ENCODE data around the gene NYAP1.
"Not testable (repeated sequence)": the region's sequence is repeated elsewhere in the genome, so short reads cannot be mapped to it uniquely, and the experiment has no call there.

The NYAP1 gene

DNA sequence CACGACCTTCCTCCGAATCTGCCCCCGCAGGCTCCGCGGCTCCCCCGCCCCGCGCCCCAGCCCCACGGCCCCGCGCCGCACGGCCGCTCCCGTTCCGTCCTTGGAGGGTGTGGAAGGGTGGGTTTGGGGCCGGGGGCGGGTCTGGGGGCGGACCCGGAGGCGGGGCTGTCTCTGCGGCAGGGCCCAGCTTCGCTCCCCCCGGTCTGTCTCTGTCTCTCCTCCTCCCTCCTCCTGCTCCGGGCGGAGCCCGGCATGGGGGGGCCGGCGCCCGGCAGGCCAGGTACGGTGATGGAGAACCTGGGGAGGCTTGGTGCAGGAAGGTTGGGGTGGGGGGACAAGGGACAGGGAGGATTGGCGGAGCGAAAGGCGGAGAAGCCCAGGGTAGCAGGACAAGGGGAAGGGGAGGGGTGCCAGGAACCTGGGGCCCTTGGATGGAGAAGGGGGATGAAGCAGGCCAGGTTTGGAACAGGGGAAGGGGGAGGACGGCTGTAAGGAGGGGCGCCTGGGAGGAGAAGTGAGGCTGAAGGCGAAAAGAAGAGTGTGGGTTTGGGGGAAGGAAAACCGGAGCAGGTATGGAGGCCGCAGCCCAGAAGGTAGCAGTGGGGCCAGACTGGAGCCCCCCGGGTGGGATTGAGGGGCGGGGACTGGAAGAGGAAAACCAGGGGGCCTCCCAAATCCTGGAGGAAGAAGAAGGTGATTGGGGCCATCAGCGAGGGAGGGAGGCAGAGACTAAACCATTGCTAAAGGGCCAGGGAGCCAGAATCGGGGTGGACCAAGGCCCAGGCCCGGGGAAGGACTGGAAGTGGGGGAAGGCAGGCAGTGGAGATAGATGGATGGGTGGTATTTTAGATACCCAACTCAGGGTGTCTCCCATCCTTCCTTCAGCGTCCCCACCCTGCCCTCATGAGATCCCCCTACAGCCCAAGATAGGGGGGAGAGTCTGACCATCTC, at the start of gene NYAP1:
Gene NYAP1 (plus strand): TSS at position 206 of the 951 bp plus-strand sequence. CDS start 1,385 bp downstream, outside the sequence.
- DNase-seq (ENCODE audit: insufficient read length, low spot score) (peak; percentile 67), FAIRE-seq (no peak)

DNA sequence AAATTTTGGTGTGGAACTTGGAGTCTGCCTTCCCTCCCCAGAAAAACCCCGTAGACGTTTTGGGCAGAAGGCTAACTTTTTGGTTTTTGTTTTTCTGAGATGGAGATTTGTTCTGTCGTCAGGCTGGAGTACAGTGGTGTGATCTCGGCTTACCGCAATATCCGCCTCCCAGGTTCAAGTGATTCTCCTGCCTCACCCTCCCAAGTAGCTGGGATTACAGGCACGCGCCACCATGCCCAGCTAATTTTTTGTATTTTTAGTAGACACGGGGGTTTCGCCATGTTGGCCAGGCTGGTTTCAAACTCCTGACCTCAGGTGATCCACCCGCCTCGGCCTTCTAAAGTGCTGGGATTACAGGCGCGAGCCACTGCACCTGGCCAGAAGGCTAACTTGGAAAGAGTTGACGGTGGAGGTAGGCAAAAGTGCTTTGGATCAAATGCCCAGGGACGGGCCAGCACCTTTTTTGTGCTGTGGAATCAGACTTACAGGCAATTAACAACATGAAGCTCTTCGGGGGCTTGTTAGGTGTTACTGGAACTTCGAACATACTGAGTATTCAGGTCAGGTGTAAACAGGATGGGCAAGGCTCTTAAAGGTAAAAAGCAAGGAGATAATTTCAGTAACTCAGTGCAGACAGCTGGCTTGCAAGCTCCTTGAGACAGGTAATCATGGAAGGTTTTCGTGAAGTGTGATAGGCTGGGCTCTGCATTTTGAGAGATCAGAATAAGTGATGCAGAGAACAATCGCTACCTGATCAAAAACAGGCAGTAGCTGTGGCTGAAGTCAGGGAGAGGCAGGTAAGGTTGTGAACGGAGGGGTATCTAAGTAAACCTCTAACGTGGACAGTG, 49.2 kb upstream of the NYAP1 start:
- no peak for DNase-seq (ENCODE audit: insufficient read length, low spot score)
- FAIRE-seq = no peak

DNA sequence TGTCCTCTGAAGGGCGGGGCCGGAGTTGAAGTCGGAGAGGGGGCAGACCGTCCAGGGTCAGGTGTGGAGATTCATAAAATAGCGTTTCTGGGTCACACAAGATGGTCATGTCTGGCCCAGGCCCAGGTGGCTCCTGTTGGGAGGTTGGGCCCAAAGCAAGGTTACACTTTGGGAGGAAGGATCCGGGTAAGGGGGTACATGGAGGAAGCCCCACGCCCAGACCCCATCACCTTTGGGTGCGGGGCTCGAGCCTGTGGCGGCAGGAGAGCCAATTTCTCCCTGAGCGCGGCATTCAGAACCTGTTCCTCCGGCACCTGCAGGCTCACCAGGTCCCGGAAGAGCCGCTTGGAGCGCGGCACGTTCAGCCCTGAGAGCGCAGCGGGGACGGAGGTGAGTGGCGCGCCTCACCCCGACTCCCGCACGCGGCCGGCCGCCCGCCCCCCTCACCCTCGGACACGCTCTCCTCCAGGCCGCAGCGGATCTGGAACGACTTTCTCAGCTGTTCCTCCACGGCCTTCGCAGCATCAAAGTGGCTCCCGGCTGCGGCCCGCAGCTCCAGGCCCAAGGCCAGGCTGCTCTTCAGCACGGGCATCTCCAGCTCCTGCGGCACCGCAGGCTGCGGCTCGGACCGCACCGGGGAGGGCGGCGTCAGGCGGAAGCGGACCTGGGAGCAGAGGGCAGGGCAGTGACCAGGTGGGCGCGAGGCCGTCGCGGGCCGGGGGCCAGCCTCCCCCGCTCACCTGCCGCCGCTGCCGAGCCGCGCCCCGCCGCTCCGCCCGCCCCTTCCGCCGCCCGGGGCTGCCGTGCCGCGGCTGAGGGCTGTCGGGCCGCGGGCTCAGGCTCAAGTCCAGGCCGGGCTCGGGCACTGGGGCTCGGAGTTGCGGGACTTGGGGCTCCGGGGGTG, 48.1 kb upstream of the NYAP1 start:
- no peak for DNase-seq (ENCODE audit: insufficient read length, low spot score)

DNA sequence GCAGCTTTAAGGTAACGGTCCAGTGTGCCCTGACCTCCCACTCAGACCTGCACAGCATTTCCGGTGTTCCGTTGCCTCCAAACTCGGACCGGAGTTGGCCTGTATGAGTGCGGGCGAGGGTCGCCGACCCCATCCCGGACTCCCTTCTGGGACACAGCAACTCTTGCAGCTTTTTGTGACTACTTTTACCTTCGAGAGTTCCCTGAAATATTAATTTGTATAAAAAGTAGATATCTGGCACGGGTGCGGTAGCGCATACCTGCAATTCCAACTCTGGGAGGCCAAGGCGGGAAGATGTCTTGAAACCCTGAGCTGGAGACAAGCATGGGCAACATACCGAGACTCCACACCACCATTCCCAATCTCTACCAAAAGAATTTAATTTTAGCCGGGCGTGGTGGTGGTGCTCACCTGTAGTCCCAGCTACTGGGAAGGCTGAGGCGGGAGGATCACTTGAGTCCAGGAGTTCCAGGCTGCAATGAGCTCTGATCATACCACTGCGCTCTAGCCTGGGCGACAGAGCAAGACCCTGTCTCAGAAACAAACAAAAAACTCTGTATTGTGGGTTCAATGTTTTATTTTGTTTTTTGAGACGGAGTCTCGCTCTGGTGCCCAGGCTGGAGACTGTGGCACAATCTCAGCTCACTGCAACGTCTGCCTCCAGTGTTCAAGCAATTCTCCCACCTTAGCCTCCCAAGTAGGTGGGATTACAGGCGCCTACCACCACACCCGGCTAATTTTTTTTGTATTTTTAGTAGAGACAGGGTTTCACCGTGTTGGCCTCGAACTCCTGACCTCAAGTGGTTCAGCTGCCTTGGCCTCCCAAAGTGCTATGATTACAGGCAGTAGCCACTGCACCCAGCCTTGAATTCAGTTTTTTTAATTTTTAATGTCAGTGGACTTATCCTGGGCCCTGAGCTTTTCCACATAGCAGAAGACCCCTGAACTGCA, 46.3 kb upstream of the NYAP1 start:
- DNase-seq (ENCODE audit: insufficient read length, low spot score) = no peak
- FAIRE-seq = no peak

More for the DNA sequence above, 48.1 kb upstream of the NYAP1 start:
- no peak for FAIRE-seq

DNA sequence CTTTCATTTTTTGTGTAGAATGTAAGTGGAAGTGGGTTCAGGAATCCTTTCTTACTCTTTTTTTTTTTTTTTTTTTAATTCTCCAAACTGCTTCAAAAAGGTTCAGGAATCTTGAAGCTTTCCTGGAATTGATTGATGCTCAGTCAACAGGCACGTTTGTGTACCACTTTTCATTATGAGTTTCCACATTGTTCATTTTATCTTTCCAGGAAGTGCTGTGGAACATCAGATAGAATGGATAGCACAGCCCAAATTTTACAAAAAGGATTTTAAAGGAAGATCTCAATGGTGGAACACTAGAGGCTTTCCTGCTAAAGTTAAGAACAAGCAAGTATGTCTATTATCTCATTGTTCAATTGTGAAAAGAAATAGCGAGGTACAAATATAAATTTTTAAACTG, 45.6 kb upstream of the NYAP1 start:
- DNase-seq (ENCODE audit: insufficient read length, low spot score) = no peak
- no peak for FAIRE-seq

DNA sequence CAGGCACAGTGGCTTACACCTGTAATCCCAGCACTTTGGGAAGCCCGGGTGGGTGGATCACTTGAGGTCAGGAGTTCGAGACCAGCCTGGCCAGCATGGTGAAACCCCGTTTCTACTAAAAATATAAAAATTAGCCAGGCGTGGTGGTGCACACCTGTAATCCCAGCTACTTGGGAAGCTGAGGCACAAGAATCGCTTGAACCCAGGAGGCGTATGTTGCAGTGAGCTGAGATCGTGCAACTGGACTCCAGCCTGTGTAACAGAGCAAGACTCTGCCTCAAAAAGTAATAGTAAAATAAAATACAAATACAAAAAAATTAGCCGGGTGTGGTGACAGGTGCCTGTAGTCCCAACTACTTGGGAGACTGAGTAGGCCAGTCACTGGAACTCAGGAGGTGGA, 45.0 kb upstream of the NYAP1 start:
- DNase-seq (ENCODE audit: insufficient read length, low spot score); FAIRE-seq: not testable (repeated sequence)

DNA sequence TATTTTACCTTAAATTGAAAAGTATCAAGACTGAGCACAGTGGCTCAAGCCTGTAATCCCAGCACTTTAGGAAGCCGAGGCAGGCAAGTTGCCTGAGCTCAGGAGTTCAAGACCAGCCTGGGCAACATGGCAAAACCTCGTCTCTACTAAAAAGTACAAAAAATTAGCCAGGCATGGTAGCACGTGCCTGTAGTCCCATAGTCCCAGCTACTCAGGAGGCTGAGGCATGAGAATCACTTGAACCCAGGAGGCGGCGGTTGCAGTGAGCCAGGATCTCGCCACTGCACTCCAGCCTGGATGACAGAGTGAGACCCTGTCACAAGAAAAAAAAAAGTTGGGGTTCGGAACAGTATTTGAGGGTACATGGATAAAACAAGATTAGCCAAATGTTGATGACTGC, 44.5 kb upstream of the NYAP1 start:
- FAIRE-seq; DNase-seq (ENCODE audit: insufficient read length, low spot score): not testable (repeated sequence)

DNA sequence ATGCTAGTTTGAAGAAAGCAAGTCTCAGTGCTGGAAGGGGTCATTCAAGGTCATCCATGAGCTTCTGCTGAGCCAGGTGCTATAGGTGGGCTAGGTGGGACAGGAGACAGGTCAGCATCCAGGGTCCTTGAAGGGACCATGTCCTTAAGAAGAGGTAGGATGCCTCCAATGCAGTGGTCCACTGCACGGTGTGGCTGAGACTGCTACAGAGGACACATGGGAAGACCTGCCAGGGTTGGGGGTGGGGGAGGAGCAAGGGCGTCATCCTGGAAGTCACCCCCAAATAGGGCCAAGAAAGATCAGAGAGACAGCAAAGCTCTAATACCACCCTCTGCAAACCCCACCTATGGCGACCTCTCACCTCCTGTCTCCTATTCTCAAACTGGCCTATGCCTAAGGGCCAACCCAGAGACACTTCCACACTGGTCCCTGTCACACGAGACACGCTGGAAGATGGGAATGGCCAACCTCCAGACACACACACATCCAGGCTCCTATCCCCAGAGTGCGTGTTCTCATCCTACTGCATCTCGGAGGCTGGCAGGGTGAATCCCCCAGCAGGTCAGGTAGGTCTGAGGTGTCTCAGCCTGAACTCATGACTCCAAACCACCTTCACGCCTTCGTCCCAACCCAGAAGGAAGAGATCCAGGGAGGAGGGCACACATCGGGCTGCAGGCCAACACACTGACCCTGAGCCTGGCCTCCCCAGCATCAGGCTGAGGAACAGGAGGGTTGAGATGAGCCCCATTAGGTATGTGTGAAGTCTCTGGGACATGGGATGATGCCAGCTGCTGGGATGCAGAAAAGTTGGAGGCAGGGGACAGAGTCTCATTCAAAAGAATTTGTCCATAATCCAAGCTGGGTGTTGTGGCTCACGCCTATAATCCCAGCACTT, 41.8 kb upstream of the NYAP1 start:
- no peak for FAIRE-seq
- no peak for DNase-seq (ENCODE audit: insufficient read length, low spot score)

DNA sequence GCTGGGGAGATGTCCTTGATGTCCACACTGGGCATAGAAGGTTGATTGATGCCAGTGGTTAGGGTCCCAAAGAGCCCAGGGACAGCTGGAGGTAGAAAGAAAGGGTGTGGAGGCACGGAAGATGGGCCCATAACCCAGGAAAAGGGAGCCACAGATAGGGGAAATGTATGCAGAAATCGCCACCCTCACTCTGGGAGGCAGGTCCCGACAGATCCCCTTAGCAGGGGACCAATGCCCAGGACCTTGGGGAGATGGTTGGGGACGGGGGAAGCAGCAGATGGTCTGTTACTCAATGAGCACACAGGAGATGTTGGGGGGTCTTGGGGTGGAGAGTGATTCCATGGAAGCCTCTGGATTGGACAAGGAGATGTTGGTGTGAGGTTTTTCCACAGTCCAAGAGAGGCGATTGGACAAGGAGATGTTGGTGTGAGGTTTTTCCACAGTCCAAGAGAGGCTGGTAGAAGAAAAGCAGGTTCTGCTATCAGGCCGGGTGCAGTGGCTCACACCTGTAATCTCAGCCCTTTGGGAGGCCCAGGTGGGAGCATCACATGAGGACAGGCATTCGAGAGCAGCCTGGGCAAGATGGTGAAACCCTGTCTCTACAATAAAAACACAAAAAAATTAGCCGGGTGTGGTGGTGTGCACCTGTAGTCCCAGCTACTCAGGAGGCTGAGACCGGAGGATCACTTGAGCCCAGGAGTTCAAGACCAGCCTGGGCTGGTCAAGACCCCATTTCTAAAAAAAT, 40.5 kb upstream of the NYAP1 start:
- FAIRE-seq = no peak
- DNase-seq (ENCODE audit: insufficient read length, low spot score) = no peak

DNA sequence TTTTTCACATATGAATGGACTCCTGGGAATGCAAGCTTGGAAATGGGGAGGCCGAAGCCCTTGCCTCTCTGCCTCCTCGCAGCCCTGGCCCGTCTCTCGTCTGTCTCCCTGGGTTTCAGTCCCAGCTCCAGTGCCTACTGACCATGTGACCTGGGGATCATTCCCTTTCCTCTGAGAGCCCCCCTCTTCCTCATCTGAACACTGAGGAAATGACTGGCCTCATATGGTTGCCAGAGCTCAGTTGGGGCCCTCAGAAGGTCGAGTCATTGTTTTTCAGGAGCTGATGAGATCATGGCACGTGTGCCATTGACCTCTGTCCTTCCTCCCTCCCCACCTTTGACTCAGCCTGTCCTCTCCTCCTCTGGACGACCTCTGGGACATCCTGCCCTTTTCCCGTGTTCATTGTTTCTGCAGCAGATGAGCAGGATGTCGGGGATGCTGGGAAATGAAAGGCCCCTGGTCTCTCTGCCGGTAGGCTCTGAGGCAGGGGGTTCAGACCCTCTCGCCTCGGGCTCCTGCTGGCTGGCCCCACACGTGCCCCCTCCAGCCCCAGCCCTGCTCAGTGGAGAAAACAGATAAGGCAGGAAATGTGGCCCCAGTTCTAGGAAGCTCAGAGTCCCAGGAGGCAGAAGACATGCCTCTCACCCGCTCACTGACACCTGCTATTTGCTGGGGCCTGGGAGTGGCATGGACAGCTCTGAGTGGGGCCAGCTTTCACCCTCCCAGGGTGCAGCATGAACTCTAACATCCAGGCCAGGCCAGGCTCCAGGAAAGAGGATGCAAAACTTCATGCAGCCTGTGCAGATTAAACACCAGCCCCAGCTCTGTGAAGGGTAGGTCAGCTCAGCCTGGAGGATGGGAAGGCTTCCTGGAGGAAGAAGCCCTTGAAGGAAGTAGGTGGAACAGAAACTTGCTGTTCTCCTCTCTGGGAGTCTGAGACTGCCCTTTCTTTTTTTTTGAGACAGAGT, 39.1 kb upstream of the NYAP1 start:
- no peak for DNase-seq (ENCODE audit: insufficient read length, low spot score)
- no peak for FAIRE-seq

DNA sequence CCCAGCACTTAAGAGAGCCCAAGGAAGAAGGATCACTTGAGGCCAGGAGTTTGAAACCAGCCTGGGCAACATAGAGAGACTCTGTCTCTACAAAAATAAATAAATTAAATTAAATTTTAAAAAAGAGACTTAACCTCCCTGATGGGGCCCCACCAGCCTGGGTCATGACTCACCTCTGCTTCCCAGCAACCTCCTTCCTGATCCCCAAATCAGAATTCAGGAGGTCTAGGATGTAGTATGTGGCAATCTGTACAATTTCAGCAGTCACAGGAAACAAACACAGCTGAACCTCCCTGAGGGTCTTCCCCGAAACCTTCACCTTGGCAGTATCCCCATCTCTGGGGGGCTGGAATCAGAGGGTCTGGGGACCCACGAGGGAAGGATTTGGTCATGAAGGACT, 37.7 kb upstream of the NYAP1 start:
- FAIRE-seq (no peak), DNase-seq (ENCODE audit: insufficient read length, low spot score) (no peak)

DNA sequence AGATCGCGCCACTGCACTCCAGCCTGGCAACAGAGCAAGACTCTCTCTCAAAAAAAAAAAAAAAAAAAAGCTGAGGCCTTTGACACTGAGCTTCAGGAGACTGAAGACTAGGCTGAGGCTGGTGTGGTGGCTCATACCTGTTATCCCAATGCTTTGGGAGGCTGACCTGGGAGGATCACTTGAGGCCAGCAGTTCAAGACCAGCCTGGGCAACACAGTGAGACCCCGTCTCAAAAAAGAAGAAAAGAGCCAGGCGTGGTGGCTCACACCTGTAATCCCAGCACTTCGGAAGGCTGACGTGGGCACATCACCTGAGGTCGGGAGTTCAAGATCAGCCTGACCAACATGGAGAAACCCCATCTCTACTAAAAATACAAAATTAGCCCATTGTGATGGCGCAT, 36.4 kb upstream of the NYAP1 start:
- not testable (repeated sequence) for FAIRE-seq

DNA sequence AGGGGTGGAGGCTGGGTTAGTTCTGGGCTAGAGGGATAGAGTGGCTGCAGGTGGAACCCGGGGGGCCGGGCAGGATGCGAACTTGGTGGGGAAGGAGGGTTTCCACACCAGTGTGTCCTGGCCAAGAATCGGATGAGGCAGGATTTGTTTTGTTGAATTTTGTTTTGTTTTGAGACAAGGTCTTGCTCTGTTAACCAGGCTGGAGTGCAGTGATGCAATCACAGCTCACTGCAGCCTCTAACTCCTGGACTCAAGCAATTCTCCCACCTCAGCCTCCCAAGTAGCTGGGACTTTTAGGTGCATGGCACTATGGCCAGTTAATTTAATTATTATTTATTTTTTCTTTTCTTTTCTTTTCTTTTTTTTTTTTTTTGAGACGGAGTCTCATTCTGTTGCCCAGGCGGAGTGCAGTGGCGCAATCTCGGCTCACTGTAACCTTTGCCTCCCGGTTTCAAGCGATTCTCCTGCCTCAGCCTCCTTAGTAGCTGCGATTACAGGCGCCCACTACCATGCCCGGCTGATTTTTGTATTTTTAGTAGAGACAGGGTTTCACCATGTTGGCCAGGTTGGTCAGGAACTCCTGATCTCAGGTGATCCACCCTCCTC, 34.4 kb upstream of the NYAP1 start:
- DNase-seq (ENCODE audit: insufficient read length, low spot score) (no peak), FAIRE-seq (no peak)

More for the DNA sequence above, 36.4 kb upstream of the NYAP1 start:
- not testable (repeated sequence) for DNase-seq (ENCODE audit: insufficient read length, low spot score)

DNA sequence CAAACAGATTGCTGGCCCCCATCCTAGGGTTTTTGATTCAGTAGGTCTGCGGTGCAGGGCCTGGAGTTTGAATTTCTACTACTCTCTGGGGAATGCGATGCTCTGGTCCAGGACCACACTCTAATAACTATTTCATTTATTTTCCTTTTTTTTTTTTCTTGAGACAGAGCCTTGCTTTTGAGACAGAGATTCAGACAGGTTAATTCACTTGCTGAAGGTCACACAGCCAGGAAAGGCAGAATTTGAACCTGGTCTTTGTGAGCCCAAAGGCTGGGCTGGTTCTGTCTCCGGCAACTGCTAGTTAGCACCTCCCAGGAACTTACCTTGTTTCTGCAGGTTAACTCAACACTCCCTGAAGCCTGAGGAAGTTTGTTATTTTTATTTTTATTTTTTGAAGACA, 31.2 kb upstream of the NYAP1 start:
- DNase-seq (ENCODE audit: insufficient read length, low spot score) (no peak), FAIRE-seq (no peak)

DNA sequence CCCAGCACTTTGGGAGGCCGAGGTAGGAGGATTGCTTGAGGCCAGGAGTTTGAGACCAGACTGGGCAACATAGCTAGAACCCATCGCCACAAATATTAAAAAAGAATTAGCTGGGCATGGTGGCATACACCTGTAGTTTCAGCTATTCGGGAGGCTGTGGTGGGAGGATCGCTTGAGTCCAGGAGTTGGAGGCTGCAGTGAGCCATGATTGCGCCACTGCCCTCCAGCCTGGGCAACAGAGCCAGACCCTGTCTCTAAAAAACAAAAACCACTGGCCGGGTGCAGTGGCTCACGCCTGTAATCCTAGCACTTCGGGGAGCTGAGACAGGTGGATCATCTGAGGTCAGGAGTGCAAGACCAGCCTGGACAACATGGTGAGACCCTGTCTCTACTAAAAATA, 29.9 kb upstream of the NYAP1 start:
- DNase-seq (ENCODE audit: insufficient read length, low spot score); FAIRE-seq: not testable (repeated sequence)

DNA sequence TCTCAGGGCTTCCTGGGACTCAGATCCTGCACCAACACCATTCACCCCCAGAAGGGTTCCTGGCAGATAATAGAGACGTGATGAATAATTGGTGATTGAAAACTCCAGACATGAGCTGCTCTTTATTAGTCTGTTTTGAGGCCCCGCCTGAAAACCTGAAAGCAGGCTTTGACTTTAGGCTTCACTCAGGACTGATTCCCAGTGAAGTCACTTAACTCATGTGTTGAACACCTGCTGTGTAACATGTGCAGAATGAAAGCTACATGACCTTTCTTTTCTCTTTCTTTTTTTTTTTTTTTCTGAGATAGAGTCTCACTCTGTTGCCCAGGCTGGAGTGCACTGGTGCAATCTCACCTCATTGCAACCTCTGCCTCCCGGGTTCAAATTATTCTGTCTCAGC, 28.5 kb upstream of the NYAP1 start:
- DNase-seq (ENCODE audit: insufficient read length, low spot score) (no peak), FAIRE-seq (no peak)

Data from HTR-8/SVneo (cell line).